MM.1S (cell line): ENCODE results near the gene ANXA2.
A peak's percentile ranks its signal among the peaks of the same experiment; 100 is the strongest.
"Not testable (repeated sequence)": the region's sequence is repeated elsewhere in the genome, so short reads cannot be mapped to it uniquely, and the experiment has no call there.

ENCODE experiments used
- DNase-seq: peaks from one replicate; pipeline ENCODE4 v3.0.0-alpha.2; 2015
- H2AFZ ChIP-seq: fragments of 300-600 bp; sonication (generic); 2 replicates; pipeline ENCODE4 v1.6.0; 2016; ENCODE audit warnings: antibody characterized with exemption, low read length
- H3F3A ChIP-seq: fragments of 300-600 bp; sonication (generic); 2 replicates; pipeline ENCODE4 v1.6.1; 2016; ENCODE audit warnings: mild to moderate bottlenecking, antibody characterized with exemption, low read length, moderate library complexity, mixed read lengths; ENCODE audit not compliant: insufficient read depth
- H3K27ac ChIP-seq: fragments of 300-600 bp; sonication (generic); 2 replicates; pipeline ENCODE4 v1.5.1; 2016; ENCODE audit warnings: mild to moderate bottlenecking, low read length
- H3K27me3 ChIP-seq: fragments of 300-600 bp; sonication (generic); replicated peaks from 2 replicates; pipeline ENCODE4 v1.6.0; 2016; ENCODE audit warnings: low read length; ENCODE audit not compliant: insufficient read depth
- H3K36me3 ChIP-seq: fragments of 300-600 bp; sonication (generic); replicated peaks from 2 replicates; pipeline ENCODE4 v1.6.1; 2016; ENCODE audit warnings: mild to moderate bottlenecking, low read length, mixed read lengths; ENCODE audit not compliant: insufficient read depth
- H3K4me1 ChIP-seq: fragments of 300-600 bp; sonication (generic); 2 replicates; pipeline ENCODE4 v1.6.1; 2016; ENCODE audit warnings: low read length, mixed read lengths
- H3K4me2 ChIP-seq: fragments of 300-600 bp; sonication (generic); 2 replicates; pipeline ENCODE4 v1.6.0; 2016; ENCODE audit warnings: low read depth, low read length
- H3K4me3 ChIP-seq: fragments of 300-600 bp; sonication (generic); 2 replicates; pipeline ENCODE4 v1.5.1; 2016; ENCODE audit warnings: low read length, mixed read lengths
- H3K79me2 ChIP-seq: fragments of 300-600 bp; sonication (generic); 2 replicates; pipeline ENCODE4 v1.6.1; 2016; ENCODE audit warnings: mixed run types, low read length, mixed read lengths
- H3K9ac ChIP-seq: fragments of 300-600 bp; sonication (generic); 2 replicates; pipeline ENCODE4 v1.6.1; 2016; ENCODE audit warnings: low read length, mixed read lengths
- H3K9me2 ChIP-seq: fragments of 300-600 bp; sonication (generic); replicated peaks from 2 replicates; pipeline ENCODE4 v1.6.1; 2016; ENCODE audit warnings: mild to moderate bottlenecking, low read length, mixed read lengths; ENCODE audit not compliant: insufficient read depth
- H3K9me3 ChIP-seq: fragments of 300-600 bp; sonication (generic); replicated peaks from 2 replicates; pipeline ENCODE4 v1.6.1; 2016; ENCODE audit warnings: mild to moderate bottlenecking, low read length, mixed read lengths; ENCODE audit not compliant: insufficient read depth
- H4K20me1 ChIP-seq: fragments of 300-600 bp; sonication (generic); 2 replicates; pipeline ENCODE4 v1.6.1; 2016; ENCODE audit warnings: mild to moderate bottlenecking, low read length, moderate library complexity, mixed read lengths; ENCODE audit not compliant: insufficient read depth
- EZH2 ChIP-seq: fragments of 300-600 bp; sonication (generic); optimal IDR thresholded peaks from 2 replicates; pipeline ENCODE3; 2017; ENCODE audit warnings: low read depth, mild to moderate bottlenecking, antibody characterized with exemption, low read length, mixed read lengths
- EZH2phosphoT487 ChIP-seq: fragments of 300-600 bp; sonication (generic); IDR thresholded peaks from 2 replicates; pipeline ENCODE4 v1.6.1; 2018; ENCODE audit warnings: antibody characterized with exemption, low read length
- TF ChIP-seq, protein P1 (sequence below): fragments of 300-600 bp; sonication (generic); IDR thresholded peaks from 2 replicates; pipeline ENCODE4 v1.5.1; 2016; ENCODE audit warnings: antibody characterized with exemption, low read length, mixed read lengths

The ANXA2 gene

DNA sequence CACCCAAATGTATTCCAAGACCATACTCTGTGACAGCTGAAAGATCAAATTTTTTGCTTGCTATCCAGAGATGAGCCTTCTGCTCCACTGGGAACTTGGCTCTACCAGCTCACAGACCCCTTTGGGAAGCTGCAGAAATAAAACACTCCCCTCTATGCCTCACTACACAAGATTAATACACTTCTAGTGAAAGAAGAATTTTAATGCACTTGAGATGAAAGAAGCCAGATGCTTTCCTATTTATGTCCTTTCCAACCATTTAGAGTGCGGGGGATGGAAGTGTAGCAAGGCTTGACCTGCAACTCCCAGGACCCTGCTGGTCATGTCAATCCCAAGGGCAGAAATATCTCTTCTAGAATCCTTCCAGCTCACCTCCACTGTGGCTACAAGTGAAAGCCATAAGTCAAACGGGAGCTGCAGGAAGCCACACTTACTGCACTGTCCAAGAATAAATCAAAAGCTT is 34.7 kb downstream of the ANXA2 start:
- H3K27ac ChIP-seq: no peak overlapping the region
- H3K9me3 ChIP-seq: no peaks in the 10 kb centered on the region
- no peaks in the 10 kb centered on the region for H3K4me1 ChIP-seq
- no peak overlapping the region for H3K4me2 ChIP-seq
- H3K36me3 ChIP-seq: no peaks in the 10 kb centered on the region; the same call in none of the 2 replicates
- H3K79me2 ChIP-seq: 0 out of 2 replicates have a peak, but pooled peaks cover 10% of the 10 kb centered on the region
- no peak overlapping the region for H3K9ac ChIP-seq
- H2AFZ ChIP-seq: no peak overlapping the region
- no peaks in the 10 kb centered on the region for H3K27me3 ChIP-seq
- H3F3A ChIP-seq: no peaks in the 10 kb centered on the region; the same call in 1 of the 2 replicates
- no peaks in the 10 kb centered on the region for H4K20me1 ChIP-seq
- H3K9me2 ChIP-seq: no peaks in the 10 kb centered on the region
- no peak for DNase-seq
- TF ChIP-seq, protein P1, sequence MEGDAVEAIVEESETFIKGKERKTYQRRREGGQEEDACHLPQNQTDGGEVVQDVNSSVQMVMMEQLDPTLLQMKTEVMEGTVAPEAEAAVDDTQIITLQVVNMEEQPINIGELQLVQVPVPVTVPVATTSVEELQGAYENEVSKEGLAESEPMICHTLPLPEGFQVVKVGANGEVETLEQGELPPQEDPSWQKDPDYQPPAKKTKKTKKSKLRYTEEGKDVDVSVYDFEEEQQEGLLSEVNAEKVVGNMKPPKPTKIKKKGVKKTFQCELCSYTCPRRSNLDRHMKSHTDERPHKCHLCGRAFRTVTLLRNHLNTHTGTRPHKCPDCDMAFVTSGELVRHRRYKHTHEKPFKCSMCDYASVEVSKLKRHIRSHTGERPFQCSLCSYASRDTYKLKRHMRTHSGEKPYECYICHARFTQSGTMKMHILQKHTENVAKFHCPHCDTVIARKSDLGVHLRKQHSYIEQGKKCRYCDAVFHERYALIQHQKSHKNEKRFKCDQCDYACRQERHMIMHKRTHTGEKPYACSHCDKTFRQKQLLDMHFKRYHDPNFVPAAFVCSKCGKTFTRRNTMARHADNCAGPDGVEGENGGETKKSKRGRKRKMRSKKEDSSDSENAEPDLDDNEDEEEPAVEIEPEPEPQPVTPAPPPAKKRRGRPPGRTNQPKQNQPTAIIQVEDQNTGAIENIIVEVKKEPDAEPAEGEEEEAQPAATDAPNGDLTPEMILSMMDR: no peak
- TF ChIP-seq EZH2phosphoT487 (no peak), EZH2 (no peak)
- no peak overlapping the region for H3K4me3 ChIP-seq

DNA sequence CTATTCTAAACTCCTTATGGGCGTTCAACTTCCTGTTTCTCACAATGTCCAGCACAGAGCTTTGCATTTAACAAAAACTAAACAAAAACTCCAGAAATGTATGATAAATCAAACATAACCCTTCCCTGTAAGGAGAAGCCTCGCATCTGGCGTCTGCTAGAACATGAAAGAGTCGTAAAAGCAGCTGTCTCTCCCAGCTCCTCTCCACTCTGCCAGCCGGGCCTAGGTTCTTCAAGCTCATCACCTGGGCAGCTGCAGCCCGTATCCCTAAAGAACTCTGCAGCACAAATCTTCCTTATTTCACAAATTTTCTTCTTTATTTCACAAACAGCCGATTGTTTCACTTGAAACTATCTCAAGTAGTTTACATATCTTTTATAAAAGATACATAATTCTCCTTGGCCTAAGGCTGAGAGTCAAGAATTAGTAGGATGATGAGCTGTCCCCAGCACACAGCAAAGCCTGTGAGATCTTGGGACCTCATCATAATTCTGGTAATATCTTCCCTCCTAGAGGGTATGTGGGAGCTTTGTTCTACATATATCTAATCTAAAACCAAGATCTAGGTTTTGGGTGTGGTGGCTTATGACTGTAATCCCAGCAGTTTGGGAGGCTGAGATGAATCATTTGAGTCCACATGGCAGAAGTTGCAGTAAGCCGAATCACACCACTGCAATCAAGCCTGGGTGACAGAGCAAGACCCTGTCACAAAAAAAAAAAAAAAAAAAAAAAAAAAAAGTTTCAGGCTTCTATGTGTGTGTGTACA is 35.3 kb downstream of the ANXA2 start:
- Histone ChIP-seq H2AFZ (no peak overlapping the region), H3K27me3 (no peaks in the 10 kb centered on the region), H3K9me3 (no peaks in the 10 kb centered on the region), H3K79me2 (0 out of 2 replicates have a peak, but pooled peaks cover 10% of the 10 kb centered on the region), H3K4me2 (no peak overlapping the region), H4K20me1 (no peaks in the 10 kb centered on the region), H3K9me2 (no peaks in the 10 kb centered on the region), H3K36me3 (no peaks in the 10 kb centered on the region; the same call in none of the 2 replicates), H3K4me3 (no peak overlapping the region), H3K9ac (no peak overlapping the region), H3K4me1 (no peaks in the 10 kb centered on the region), H3F3A (no peaks in the 10 kb centered on the region; the same call in 1 of the 2 replicates), H3K27ac (no peak overlapping the region)
- DNase-seq: no peak
- no peak for TF ChIP-seq EZH2phosphoT487
- TF ChIP-seq, protein P1: no peak

DNA sequence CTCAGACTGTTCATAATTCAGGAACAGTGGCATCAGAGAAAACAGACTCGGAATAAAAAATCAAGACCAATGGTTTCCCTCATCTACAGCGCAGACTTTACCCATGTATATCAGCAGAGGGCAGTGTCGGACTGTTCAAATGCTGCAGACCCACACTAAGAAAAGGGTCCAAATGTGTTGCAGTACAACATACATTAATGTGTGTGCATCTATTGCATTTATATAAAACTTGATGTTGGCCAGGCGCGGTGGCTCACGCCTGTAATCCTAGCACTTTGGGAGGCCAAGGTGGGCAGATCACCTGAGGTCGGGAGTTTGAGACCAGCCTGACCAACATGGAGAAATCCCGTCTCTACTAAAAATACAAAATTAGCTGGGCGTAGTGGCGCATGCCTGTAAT is 38.0 kb downstream of the ANXA2 start:
- H3K27ac ChIP-seq, H3K9me2 ChIP-seq, H3K4me2 ChIP-seq, H3K9ac ChIP-seq, H3K27me3 ChIP-seq, H3K79me2 ChIP-seq, H3K4me1 ChIP-seq, H3K36me3 ChIP-seq, H3K9me3 ChIP-seq, H3K4me3 ChIP-seq, H2AFZ ChIP-seq, H3F3A ChIP-seq, H4K20me1 ChIP-seq: not testable (repeated sequence)
- TF ChIP-seq, protein P1: peak; percentile 61
- DNase-seq: peak; percentile 27
